HUDEP-2 (cell line): ENCODE data around the gene SSTR1.

Experiments
- DNase-seq, 76 experiments: peaks; one replicate each; lab custom pipeline; 2025; ENCODE audit not compliant: unreplicated experiment in 76 of 76; lab: John Stamatoyannopoulos, UW

The SSTR1 gene

GRCh38 chr14:38233218-38233617 lies 25.5 kb downstream of the SSTR1 start:
- no peak for DNase-seq

GRCh38 chr14:38238332-38238731 lies 30.6 kb downstream of the SSTR1 start:
- DNase-seq: no peak

GRCh38 chr14:38238878-38239277 lies 31.2 kb downstream of the SSTR1 start:
- no peak for DNase-seq

- DNase-seq: no peak
Measured at GRCh38 chr14:38243696-38244240, 36.1 kb downstream of the SSTR1 start.

DNA sequence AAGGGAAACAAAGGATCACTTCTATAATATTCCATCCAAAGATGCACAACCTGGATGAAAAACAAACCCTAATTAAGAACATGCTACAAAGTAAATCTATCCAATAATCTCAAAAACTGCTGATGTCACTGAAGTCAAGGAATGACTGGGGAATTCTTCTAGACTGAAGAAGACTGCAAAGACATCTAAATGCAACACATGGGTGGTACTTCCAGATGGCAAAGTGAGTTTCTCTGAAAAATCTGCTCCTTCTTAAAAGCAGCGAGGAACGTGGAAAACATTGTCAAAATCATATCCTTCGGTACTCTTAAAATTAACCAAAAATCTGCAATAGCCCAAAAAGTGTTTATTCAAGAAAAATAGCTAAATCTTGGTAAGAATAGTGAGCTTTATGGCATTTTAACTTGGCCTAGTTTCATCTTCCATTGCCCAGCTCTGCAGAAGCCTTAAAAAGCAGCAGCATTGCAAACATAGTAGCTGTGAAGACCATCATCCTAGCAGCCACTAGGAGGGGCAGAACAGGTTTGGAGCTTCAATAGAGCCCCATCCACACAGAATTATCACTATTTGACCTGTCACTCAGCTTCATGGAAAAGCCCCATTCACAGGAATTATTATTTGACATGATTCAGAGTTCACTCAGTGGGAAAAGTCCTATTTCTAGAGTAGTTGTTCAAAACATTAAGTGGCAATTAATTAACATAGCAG lies 40.8 kb downstream of the SSTR1 start:
- DNase-seq: no peak

GRCh38 chr14:38250331-38250730 lies 42.6 kb downstream of the SSTR1 start:
- no peak for DNase-seq

DNA sequence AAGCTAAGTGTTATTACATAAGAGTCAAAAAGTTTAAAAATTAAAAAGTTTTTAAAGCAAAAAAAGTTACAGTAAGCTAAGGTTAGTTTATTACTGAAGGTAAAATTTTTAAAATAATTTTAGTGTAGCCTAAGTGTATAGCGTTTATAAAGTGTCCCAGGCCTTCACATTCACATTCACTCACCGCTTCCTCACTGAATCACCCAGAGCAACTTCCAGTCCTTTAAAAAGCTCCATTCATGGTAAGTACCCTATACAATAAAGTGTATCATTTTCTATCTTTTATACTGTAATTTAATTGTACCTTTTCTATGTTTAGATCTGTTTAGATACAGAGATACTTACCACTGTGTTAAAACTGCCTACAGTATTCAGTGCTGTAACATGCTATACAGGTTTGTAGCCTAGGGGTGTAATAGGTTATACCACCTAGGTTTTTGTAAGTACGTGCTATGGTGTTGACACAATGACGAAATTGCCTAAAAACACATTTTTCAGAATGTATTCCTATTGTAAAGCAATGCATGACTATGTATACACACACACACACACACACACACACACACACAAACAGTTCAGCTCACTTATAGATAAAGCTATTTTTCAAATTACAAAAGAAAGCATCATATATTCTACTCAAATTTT lies 44.5 kb downstream of the SSTR1 start:
- DNase-seq: no peak

GRCh38 chr14:38253676-38254075 lies 46.0 kb downstream of the SSTR1 start:
- DNase-seq: no peak

DNA sequence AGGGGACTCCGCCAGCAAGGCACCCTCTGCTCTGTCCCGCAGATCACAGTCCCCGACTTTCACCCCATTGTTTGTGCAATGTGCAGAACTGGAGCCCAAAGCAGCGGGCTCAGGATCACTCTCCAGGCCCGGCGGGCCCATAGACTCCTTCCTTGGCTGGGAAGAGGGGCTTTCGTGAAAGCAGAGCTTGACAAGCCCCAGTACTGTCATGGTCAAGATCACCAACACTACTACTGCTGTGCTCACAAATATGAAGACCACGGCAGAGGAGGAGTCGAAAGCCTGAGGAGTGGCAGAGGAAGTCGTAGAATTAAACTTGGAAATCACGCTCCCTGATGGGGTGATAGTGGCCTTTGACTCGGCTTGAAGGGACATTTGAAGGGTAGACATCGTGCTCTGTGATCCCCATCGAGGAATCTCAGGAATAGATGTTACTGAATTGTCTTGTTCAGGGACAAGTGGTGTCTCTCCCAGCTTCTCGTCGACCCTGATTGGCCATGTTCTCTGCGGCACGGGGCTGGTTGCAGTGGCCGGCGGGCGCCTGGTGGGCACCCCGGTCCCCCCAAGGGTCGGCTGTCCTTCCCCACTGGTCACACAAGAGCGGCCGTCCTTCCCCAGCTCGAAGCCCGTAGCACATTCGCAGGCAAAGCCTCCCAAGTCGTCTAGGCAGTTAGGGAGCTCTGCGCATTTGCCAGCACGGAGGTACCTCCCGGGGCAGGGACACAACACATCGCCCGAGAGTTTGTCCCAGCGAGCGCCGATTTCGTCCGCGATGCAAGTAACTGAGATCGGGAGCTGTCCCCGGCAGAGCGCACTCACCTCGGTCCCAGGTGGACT lies 47.1 kb downstream of the SSTR1 start:
- no peak for DNase-seq

DNA sequence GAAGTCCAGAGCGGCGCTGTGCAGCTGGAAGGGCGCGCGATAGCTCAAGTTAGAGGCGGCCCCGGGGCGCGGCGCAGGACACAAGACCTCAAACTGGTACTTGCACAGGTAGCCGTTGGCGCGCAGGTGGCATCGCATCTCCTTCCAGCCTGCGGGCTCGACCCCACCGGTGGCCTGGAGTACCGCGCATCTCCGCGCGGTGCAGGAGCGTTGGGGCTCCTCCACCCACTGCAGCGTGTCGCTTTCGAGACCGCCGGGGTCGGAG lies 47.6 kb downstream of the SSTR1 start:
- DNase-seq: no peak

GRCh38 chr14:38255673-38256532 lies 48.2 kb downstream of the SSTR1 start, which contains the start of gene CLEC14A:
CLEC14A (minus strand) TSS chr14:38256093; CDS start chr14:38256022, 71 bp downstream.
- DNase-seq: no peak

- no peak for DNase-seq
Measured at GRCh38 chr14:38256533-38256840, 48.8 kb downstream of the SSTR1 start.

GRCh38 chr14:38257507-38257906 lies 49.8 kb downstream of the SSTR1 start:
- no peak for DNase-seq

- DNase-seq: no peak
Measured at GRCh38 chr14:38261620-38262019, 53.9 kb downstream of the SSTR1 start.
